DOHH2 (cell line): ENCODE data around the gene WDR5.

Source experiments
- CTCF ChIP-seq: fragments of 200-600 bp; sonication (generic); IDR thresholded peaks from one replicate; pipeline ENCODE4 v1.5.1; 2014; ENCODE audit warnings: antibody characterized with exemption, mild to moderate bottlenecking, low read depth, low read length; ENCODE audit not compliant: poor library complexity, severe bottlenecking
- EZH2phosphoT487 ChIP-seq: fragments of 200-600 bp; sonication (generic); IDR thresholded peaks from 2 replicates; pipeline ENCODE4 v1.6.1; 2017; ENCODE audit warnings: borderline replicate concordance, mild to moderate bottlenecking, antibody characterized with exemption, low read length, moderate library complexity, mixed read lengths

GRCh38 chr9:134111064-134111463 lies 24.8 kb upstream of the WDR5 start:
- no peak for TF ChIP-seq CTCF
- TF ChIP-seq EZH2phosphoT487: no peak
